Measurements from ENCODE around the gene RAB24. TPM values are rescaled to one million over a fixed set of nuclear protein-coding genes. Genes with fewer than 3 reads are reported as not detected.

Gene RAB24
- total and polyA plus RNA-seq, 2 of the 4 experiments (the other 2 are of a cell fraction) = 18.5 to 60.8 TPM

- Histone ChIP-seq H2BK120ac (ENCODE audit: low read depth, low read length) (no peak overlapping the region), H4K5ac (ENCODE audit: low read depth, low read length) (no peak overlapping the region), H4K91ac (ENCODE audit: insufficient read depth, low read depth, low read length) (no peak overlapping the region), H4K8ac (ENCODE audit: low read depth in 2 of 2, low read length in 2 of 2) (no peak overlapping the region), H3K23ac (ENCODE audit: low read depth, low read length) (no peak overlapping the region), H2BK20ac (ENCODE audit: low read depth, low read length) (no peak overlapping the region), H2AFZ (replicated peaks; ENCODE audit: low read length, poor library complexity) (no peak overlapping the region), H3K36me3 (ENCODE audit: control insufficient read depth, insufficient read depth, low read length) (peaks cover 15% of the 10 kb centered on the region), H2AK5ac (ENCODE audit: low read depth, low read length) (no peak overlapping the region; the same call in 1 of the 2 replicates), H3K27ac (ENCODE audit: insufficient read depth, low read length) (no peak overlapping the region), H3K4ac (ENCODE audit: low read depth, low read length) (no peak overlapping the region), H3K9me1 (ENCODE audit: insufficient read depth, low read length) (0 out of 2 replicates have a peak, but pooled peaks cover 6% of the 10 kb centered on the region), H3K4me3 (ENCODE audit: insufficient read depth, low read depth, low read length) (no peak overlapping the region), H3K79me1 (ENCODE audit: low read depth in 1 of 2, low read length in 2 of 2) (peaks cover 9 to 62% of the 10 kb centered on the region in 2 experiments; a peak in 3 of 4 replicates), H3K27me3 (ENCODE audit: control insufficient read depth, insufficient read depth, low read length) (no peaks in the 10 kb centered on the region), H3K4me1 (ENCODE audit: control insufficient read depth, insufficient read depth, low read length) (peaks cover 7% of the 10 kb centered on the region; the same call in 1 of the 2 replicates), H2BK5ac (ENCODE audit: low read depth, low read length, poor library complexity, severe bottlenecking) (no peak overlapping the region), H3K18ac (ENCODE audit: low read depth, low read length) (no peak overlapping the region), H3K14ac (replicated peaks; ENCODE audit: low read depth, low read length) (no peak overlapping the region), H2BK15ac (ENCODE audit: low read depth, low read length) (no peak overlapping the region), H2AK9ac (replicated peaks; ENCODE audit: low read depth, low read length, poor library complexity) (no peak overlapping the region), H3K56ac (ENCODE audit: extremely low read depth, insufficient read depth, low read length) (no peak overlapping the region), H3K9ac (ENCODE audit: low read depth, low read length) (no peak overlapping the region; the same call in 1 of the 2 replicates), H3K9me3 (ENCODE audit: control insufficient read depth, insufficient read depth, low read length) (no peaks in the 10 kb centered on the region), H4K20me1 (ENCODE audit: insufficient read depth, low read length) (peaks cover 38% of the 10 kb centered on the region), H3K4me2 (ENCODE audit: low read depth, low read length) (no peak overlapping the region)
- ATAC-seq (ENCODE audit: low read depth) (no peak), DNase-seq (no peak)
- ChIA-PET POLR2A (ENCODE audit: unreplicated experiment) (no interaction called here), CTCF (interaction anchor here (0.5 to 1.6 kb wide), 10 partner anchors 9 to 239 kb away, joined by 3 to 8 read pairs (median 4); no protein-coding TSS in a partner anchor)
- TF ChIP-seq POLR2A (IDR thresholded peaks at IDR 0.05; ENCODE audit: low read depth, low read length) (no peak), MAZ (IDR thresholded peaks at IDR 0.05; ENCODE audit: borderline replicate concordance, low read depth, low read length) (no peak), FOS (IDR thresholded peaks at IDR 0.05; ENCODE audit: low read depth, low read length) (no peak), CEBPB (IDR thresholded peaks at IDR 0.05; ENCODE audit: low read depth, low read length) (no peak), MAFK (IDR thresholded peaks at IDR 0.05; ENCODE audit: low read depth, low read length) (no peak), BHLHE40 (IDR thresholded peaks at IDR 0.05; ENCODE audit: low read depth, low read length) (no peak)
- TF ChIP-seq, protein P1, sequence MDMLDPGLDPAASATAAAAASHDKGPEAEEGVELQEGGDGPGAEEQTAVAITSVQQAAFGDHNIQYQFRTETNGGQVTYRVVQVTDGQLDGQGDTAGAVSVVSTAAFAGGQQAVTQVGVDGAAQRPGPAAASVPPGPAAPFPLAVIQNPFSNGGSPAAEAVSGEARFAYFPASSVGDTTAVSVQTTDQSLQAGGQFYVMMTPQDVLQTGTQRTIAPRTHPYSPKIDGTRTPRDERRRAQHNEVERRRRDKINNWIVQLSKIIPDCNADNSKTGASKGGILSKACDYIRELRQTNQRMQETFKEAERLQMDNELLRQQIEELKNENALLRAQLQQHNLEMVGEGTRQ (IDR thresholded peaks at IDR 0.05; ENCODE audit: low read depth, low read length) = no peak
- intact Hi-C loops (cut with micrococcal nuclease) (loop anchor here (2.0 kb wide), 2 partner anchors 146 to 190 kb away; no protein-coding TSS in a partner anchor), in situ Hi-C loops (cut with MboI; ENCODE audit: low sequenced_read_pairs) (loop anchor here (5.0 kb wide), 1 partner anchor 137 kb away; the partner anchor contains the start of gene PRR7), dilution Hi-C loops (cut with HindIII; ENCODE audit: low sequenced_read_pairs, unreplicated experiment) (no loop called here)
- BruUV-seq (replicated peaks) = no TSS peak
- WGBS, 2 experiments (ENCODE audit: extremely low coverage in 2 of 2, insufficient read length in 1 of 2) = 92% methylated on average over 7 of the region's 13 CpGs; no CpG with 5 or more reads in 1 of the 2 experiments
Observed at GRCh38 chr5:177310332-177310731, 6.8 kb upstream of the RAB24 start.
